Endothelial cell of umbilical vein (primary cell): Measurements from ENCODE around the gene PLB1. TPM values are rescaled to one million over a fixed set of nuclear protein-coding genes. Genes with fewer than 3 reads are reported as not detected.

Experiments
- BruUV-seq: library from RNA; stranded (reverse); fragments of 400-500 nt; replicated peaks from 2 replicates; lab custom pipeline; 2021; lab: Mats Ljungman, UMichigan
- CTCF ChIA-PET: fragments of 300-600, 350-600 bp; sonication (Branson Sonifier 250); formaldehyde crosslinking; loops from one replicate; lab custom pipeline; 2021; ENCODE audit warnings: antibody characterized with exemption, inconsistent platforms; lab: Charles Lee
- POLR2A ChIA-PET: fragments of 300-600, 350-600 bp; sonication (Branson Sonifier 250); formaldehyde crosslinking; loops from one replicate; lab custom pipeline; 2021; ENCODE audit warnings: antibody characterized with exemption, inconsistent platforms; lab: Charles Lee
- DNase-seq: peaks from one replicate; pipeline ENCODE4 v3.0.0-alpha.2; 2011; ENCODE audit warnings: low read depth, low spot score
- FAIRE-seq: peaks from 2 replicates; lab custom pipeline; 2011; peaks lifted over from hg19 to GRCh38; lab: Jason Lieb, UNC
- H2AFZ ChIP-seq: 2 replicates; pipeline ENCODE4 v1.6.0; 2012; ENCODE audit warnings: low read depth, low read length, control low read depth, inconsistent platforms
- H3K27ac ChIP-seq: 2 replicates; pipeline ENCODE4 v1.5.1; 2011; ENCODE audit warnings: low read depth, mild to moderate bottlenecking, control low read depth, low read length, moderate library complexity; ENCODE audit not compliant: insufficient read depth
- H3K27me3 ChIP-seq, 2 experiments: 2 replicates each; pipeline versions ENCODE4 v1.6.0 to v1.6.1; 2011; ENCODE audit warnings: low read length in 2 of 2, mixed read lengths in 1 of 2; ENCODE audit not compliant: control insufficient read depth in 2 of 2, insufficient read depth in 2 of 2
- H3K36me3 ChIP-seq, 2 experiments: 2 replicates in 1 of 2; 3 replicates in 1 of 2; pipeline ENCODE4 v1.5.1; 2011; ENCODE audit warnings: low read length in 2 of 2, mild to moderate bottlenecking in 1 of 2, moderate library complexity in 1 of 2; ENCODE audit not compliant: control insufficient read depth in 2 of 2, insufficient read depth in 2 of 2; ENCODE audit errors: extremely low read depth in 1 of 2
- H3K4me1 ChIP-seq: 3 replicates; pipeline ENCODE4 v1.5.1; 2011; ENCODE audit warnings: mild to moderate bottlenecking, low read length; ENCODE audit not compliant: control insufficient read depth, insufficient read depth; ENCODE audit errors: extremely low read depth
- H3K4me2 ChIP-seq: 2 replicates; pipeline ENCODE4 v1.6.1; 2011; ENCODE audit warnings: low read length, control low read depth, mixed read lengths; ENCODE audit not compliant: insufficient read depth
- H3K4me3 ChIP-seq, 3 experiments: fragments of 200-600 bp in 1 of 3; sonication (generic), shearing (Covaris generic) in 1 of 3; replicated peaks in 1 of 3; 2 replicates each; pipeline ENCODE4 v1.5.1; 2011 to 2016; ENCODE audit warnings: control low read depth in 3 of 3, low read length in 3 of 3, mild to moderate bottlenecking in 2 of 3, inconsistent platforms in 1 of 3, low read depth in 1 of 3, moderate library complexity in 1 of 3; ENCODE audit not compliant: insufficient read depth in 1 of 3
- H3K79me2 ChIP-seq: 2 replicates; pipeline ENCODE4 v1.6.0; 2012; ENCODE audit warnings: low read length, inconsistent platforms; ENCODE audit not compliant: control insufficient read depth, insufficient read depth
- H3K9ac ChIP-seq: replicated peaks from 2 replicates; pipeline ENCODE3; 2011; ENCODE audit warnings: low read length, control low read depth; ENCODE audit not compliant: insufficient read depth; ENCODE audit errors: extremely low read depth
- H3K9me1 ChIP-seq: replicated peaks from 3 replicates; pipeline ENCODE4 v1.6.0; 2011; ENCODE audit warnings: mild to moderate bottlenecking, low read length; ENCODE audit not compliant: control insufficient read depth, insufficient read depth; ENCODE audit errors: extremely low read depth
- H3K9me3 ChIP-seq: replicated peaks from 2 replicates; pipeline ENCODE4 v1.5.1; 2012; ENCODE audit warnings: low read length, inconsistent platforms; ENCODE audit not compliant: control insufficient read depth, insufficient read depth
- H4K20me1 ChIP-seq: replicated peaks from 2 replicates; pipeline ENCODE3; 2011; ENCODE audit warnings: mild to moderate bottlenecking, low read length; ENCODE audit not compliant: control insufficient read depth, insufficient read depth; ENCODE audit errors: extremely low read depth
- EZH2 ChIP-seq: IDR thresholded peaks from 2 replicates; pipeline ENCODE4 v1.6.1; 2012; ENCODE audit warnings: borderline replicate concordance, low read depth, mild to moderate bottlenecking, moderate library complexity, low read length, inconsistent platforms; ENCODE audit not compliant: severe bottlenecking
- FOS ChIP-seq: IDR thresholded peaks from 2 replicates; pipeline ENCODE4 v1.6.1; 2011; ENCODE audit warnings: mild to moderate bottlenecking, low read length, moderate library complexity, borderline replicate concordance; ENCODE audit not compliant: insufficient read depth
- GATA2 ChIP-seq: IDR thresholded peaks from 2 replicates; pipeline ENCODE4 v1.7.0; 2011; ENCODE audit warnings: low read depth, mild to moderate bottlenecking, moderate library complexity, mixed read lengths, low read length; ENCODE audit not compliant: insufficient read length, insufficient read depth
- JUN ChIP-seq: IDR thresholded peaks from 2 replicates; pipeline ENCODE4 v1.6.1; 2011; ENCODE audit warnings: borderline replicate concordance, low read depth; ENCODE audit not compliant: insufficient read length, insufficient read depth
- MAX ChIP-seq: IDR thresholded peaks from 2 replicates; pipeline ENCODE4 v1.6.1; 2011; ENCODE audit not compliant: insufficient read depth, insufficient read length
- MYC ChIP-seq: IDR thresholded peaks from one replicate; pipeline ENCODE4 v1.6.1; 2011; ENCODE audit warnings: mild to moderate bottlenecking, low read depth, low read length
- POLR2A ChIP-seq: IDR thresholded peaks from 2 replicates; pipeline ENCODE4 v1.6.1; 2012; ENCODE audit warnings: low read depth, mild to moderate bottlenecking, control low read depth, low read length
- POLR2AphosphoS5 ChIP-seq: IDR thresholded peaks from 2 replicates; pipeline ENCODE4 v1.6.1; 2012; ENCODE audit warnings: low read depth, mild to moderate bottlenecking, control low read depth, low read length, moderate library complexity; ENCODE audit not compliant: insufficient read depth
- dilution Hi-C: fragments of 300-500 bp; cut with MboI; formaldehyde crosslinking; loops from one replicate; pipeline ENCODE4 v1.15.0; 2019; ENCODE audit warnings: low sequenced_read_pairs; ENCODE audit not compliant: extremely low pct_ligation_motif_present
- intact Hi-C: fragments of 100-400 bp; cut with micrococcal nuclease; formaldehyde crosslinking; loops from one replicate; pipeline ENCODE4 v1.10.0; 2022
- polyA plus RNA-seq, 4 experiments: library from polyadenylated mRNA; depleted of rRNA in 3 of 4; stranded (reverse) in 3 of 4; unstranded in 1 of 4; fragments of >200 nt; gene quantifications; 2 replicates each; pipeline versions ENCODE4 v1.2.1 to v1.2.3, GENCODE V29; 2011 to 2012; ENCODE audit warnings: missing spikeins in 1 of 4
- total RNA-seq: library from RNA; stranded (reverse); gene quantifications from 2 replicates; pipeline ENCODE4 v1.2.3, GENCODE V29; 2021
- TF ChIP-seq, protein P1 (sequence below), 2 donors: IDR thresholded peaks; 1 replicate in 1 of 2; 2 replicates in 1 of 2; pipeline ENCODE4 v1.5.1; 2011; ENCODE audit warnings: low read length in 2 of 2, mild to moderate bottlenecking in 2 of 2, moderate library complexity in 2 of 2, control low read depth in 1 of 2, inconsistent platforms in 1 of 2, low read depth in 1 of 2; ENCODE audit not compliant: insufficient read depth in 1 of 2; ENCODE audit errors: extremely low read depth in 1 of 2

Gene PLB1
- total and polyA plus RNA-seq, 2 donors (not counting 3 experiments of a cell fraction or from before 2014, with no cell fraction given): 0.75 to 0.80 TPM

DNA sequence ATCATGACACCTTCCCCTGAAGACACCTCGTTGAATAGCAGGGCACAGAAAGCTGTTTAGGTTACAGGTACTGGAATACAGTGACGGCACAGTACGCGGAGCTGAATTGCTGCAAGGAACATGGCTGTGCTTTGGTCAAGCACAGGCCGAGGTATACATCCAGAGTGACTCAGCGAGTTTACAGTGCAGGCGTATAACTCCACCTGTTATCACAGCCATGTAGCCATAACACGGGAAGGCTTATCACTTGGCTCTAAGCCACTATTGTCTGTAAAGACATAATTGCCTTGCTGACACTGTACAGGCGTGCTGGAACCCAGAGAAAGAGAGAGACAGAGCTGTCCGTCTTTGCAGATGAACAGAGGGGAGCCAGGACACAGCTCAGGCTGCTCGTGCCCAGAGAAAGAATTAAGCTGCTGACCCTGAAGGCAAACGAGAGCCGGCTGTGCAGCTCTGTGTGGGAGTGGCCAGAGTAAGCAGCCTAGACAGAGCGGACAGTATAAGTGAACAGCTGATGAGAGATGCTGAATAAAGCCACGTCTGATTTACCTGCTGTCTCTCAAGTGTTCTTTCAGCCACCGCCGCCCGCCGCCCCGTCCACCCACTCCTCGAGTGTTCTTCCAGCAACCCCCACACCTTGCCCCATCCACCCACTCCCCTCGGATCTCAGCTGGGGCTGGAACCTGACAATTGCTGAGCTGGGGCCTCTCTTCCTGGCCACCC, 168.4 kb downstream of the PLB1 start:
- Histone ChIP-seq H3K9me3 (no peaks in the 10 kb centered on the region), H3K36me3 (no peaks in the 10 kb centered on the region), H3K4me1 (peaks cover 42% of the 10 kb centered on the region), H3K27ac (peak overlapping the region; percentile 1), H3K4me3 (no peak overlapping the region), H3K9ac (no peak overlapping the region), H3K79me2 (no peaks in the 10 kb centered on the region), H4K20me1 (no peaks in the 10 kb centered on the region), H3K4me2 (no peak overlapping the region), H3K9me1 (no peaks in the 10 kb centered on the region), H2AFZ (peak overlapping the region; percentile 74), H3K27me3 (no peaks in the 10 kb centered on the region)
- dilution Hi-C loops (no loop called here), intact Hi-C loops (loop anchor here (5.0 kb wide), 1 partner anchor 57 kb away; no protein-coding TSS in a partner anchor)
- DNase-seq: peak; percentile 82
- FAIRE-seq: peak; percentile 77
- ChIA-PET CTCF (interaction anchor here (0.6 to 6.5 kb wide), 20 partner anchors 12 to 111 kb away, joined by 3 to 75 read pairs (median 4); partner anchors contain the start of gene PPP1CB), POLR2A (interaction anchor here (0.9 to 1.1 kb wide), 2 partner anchors 86 to 88 kb away, joined by 3 to 7 read pairs; partner anchors contain the start of gene PPP1CB)
- TF ChIP-seq MAX: no peak
- no peak for TF ChIP-seq POLR2A
- TF ChIP-seq FOS: no peak
- peak; percentile 25 for TF ChIP-seq JUN
- no TSS peak for BruUV-seq

- Histone ChIP-seq H3K9me3 (no peaks in the 10 kb centered on the region), H3K4me1 (peaks cover 42% of the 10 kb centered on the region), H3K4me3 (no peak overlapping the region), H3K27ac (no peak overlapping the region), H3K27me3 (no peaks in the 10 kb centered on the region), H3K9me1 (no peaks in the 10 kb centered on the region), H3K36me3 (no peaks in the 10 kb centered on the region), H3K9ac (no peak overlapping the region), H2AFZ (peak overlapping the region; percentile 21), H3K79me2 (no peaks in the 10 kb centered on the region), H4K20me1 (no peaks in the 10 kb centered on the region), H3K4me2 (no peak overlapping the region)
- dilution Hi-C loops: no loop called here
- no peak for FAIRE-seq
- ChIA-PET POLR2A (no interaction called here), CTCF (interaction anchor here (0.9 to 6.5 kb wide), 7 partner anchors 11 to 85 kb away, joined by 3 to 75 read pairs (median 10); partner anchors contain the start of gene PPP1CB)
- peak; percentile 62 for DNase-seq
- intact Hi-C loops: no loop called here
- BruUV-seq: no TSS peak
- TF ChIP-seq MYC (no peak), POLR2AphosphoS5 (no peak), EZH2 (no peak), FOS (no peak), POLR2A (no peak), JUN (no peak), MAX (no peak), GATA2 (no peak)
- TF ChIP-seq, protein P1, sequence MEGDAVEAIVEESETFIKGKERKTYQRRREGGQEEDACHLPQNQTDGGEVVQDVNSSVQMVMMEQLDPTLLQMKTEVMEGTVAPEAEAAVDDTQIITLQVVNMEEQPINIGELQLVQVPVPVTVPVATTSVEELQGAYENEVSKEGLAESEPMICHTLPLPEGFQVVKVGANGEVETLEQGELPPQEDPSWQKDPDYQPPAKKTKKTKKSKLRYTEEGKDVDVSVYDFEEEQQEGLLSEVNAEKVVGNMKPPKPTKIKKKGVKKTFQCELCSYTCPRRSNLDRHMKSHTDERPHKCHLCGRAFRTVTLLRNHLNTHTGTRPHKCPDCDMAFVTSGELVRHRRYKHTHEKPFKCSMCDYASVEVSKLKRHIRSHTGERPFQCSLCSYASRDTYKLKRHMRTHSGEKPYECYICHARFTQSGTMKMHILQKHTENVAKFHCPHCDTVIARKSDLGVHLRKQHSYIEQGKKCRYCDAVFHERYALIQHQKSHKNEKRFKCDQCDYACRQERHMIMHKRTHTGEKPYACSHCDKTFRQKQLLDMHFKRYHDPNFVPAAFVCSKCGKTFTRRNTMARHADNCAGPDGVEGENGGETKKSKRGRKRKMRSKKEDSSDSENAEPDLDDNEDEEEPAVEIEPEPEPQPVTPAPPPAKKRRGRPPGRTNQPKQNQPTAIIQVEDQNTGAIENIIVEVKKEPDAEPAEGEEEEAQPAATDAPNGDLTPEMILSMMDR (IDR thresholded peaks at IDR 0.05; ENCODE audit: extremely low read depth in 1 of 2, insufficient read depth in 1 of 2, low read depth in 1 of 2, low read length in 2 of 2): no peak
These were observed 169.3 kb downstream of the PLB1 start for GRCh38 chr2:28665041-28665704.
